HepG2 (cell line): ENCODE results near the gene PTPRCAP. TPM values are rescaled to one million over a fixed set of nuclear protein-coding genes. Genes with fewer than 3 reads are reported as not detected.

ENCODE experiments used
- AGO2 ChIP-seq: fragments of 200-400 bp; formaldehyde crosslinking; optimal IDR thresholded peaks from 2 replicates; pipeline ENCODE3; 2017; ENCODE audit warnings: mild to moderate bottlenecking, low read depth, low read length, moderate library complexity
- BCL6 ChIP-seq: IDR thresholded peaks from 2 replicates; pipeline ENCODE4 v1.6.1; 2016; ENCODE audit warnings: missing genetic modification reagents, missing compliant biosample characterization
- KDM6A ChIP-seq: IDR thresholded peaks from 2 replicates; pipeline ENCODE4 v1.6.1; 2016; ENCODE audit warnings: low read depth
- KLF13 ChIP-seq: sonication (generic); formaldehyde crosslinking; IDR thresholded peaks from 2 replicates; pipeline ENCODE4 v1.4.0; 2020; ENCODE audit warnings: mild to moderate bottlenecking, missing genetic modification reagents
- MLX ChIP-seq: IDR thresholded peaks from 2 replicates; pipeline ENCODE4 v1.6.1; 2016
- MTF1 ChIP-seq: sonication (generic); formaldehyde crosslinking; IDR thresholded peaks from 2 replicates; pipeline ENCODE4 v1.5.0; 2020; ENCODE audit warnings: missing genetic modification reagents
- NFKB2 ChIP-seq: sonication (generic); formaldehyde crosslinking; IDR thresholded peaks from 2 replicates; pipeline ENCODE4 v1.4.0; 2020; ENCODE audit warnings: missing genetic modification reagents, borderline replicate concordance
- RXRB ChIP-seq: IDR thresholded peaks from 2 replicates; pipeline ENCODE4 v1.6.1; 2016; ENCODE audit warnings: borderline replicate concordance, missing genetic modification reagents, missing compliant biosample characterization
- SAFB2 ChIP-seq: sonication (generic); formaldehyde crosslinking; IDR thresholded peaks from 2 replicates; pipeline ENCODE4 v1.5.1; 2020; ENCODE audit warnings: missing genetic modification reagents, low read depth, mild to moderate bottlenecking, borderline replicate concordance
- SMYD3 ChIP-seq: sonication (generic); formaldehyde crosslinking; IDR thresholded peaks from 2 replicates; pipeline ENCODE4 v1.8.1; 2023; ENCODE audit warnings: mild to moderate bottlenecking, missing genetic modification reagents
- STAG1 ChIP-seq: sonication (generic); formaldehyde crosslinking; IDR thresholded peaks from 2 replicates; pipeline ENCODE4 v1.4.0; 2020; ENCODE audit warnings: missing genetic modification reagents
- TGIF2 ChIP-seq: IDR thresholded peaks from 2 replicates; pipeline ENCODE4 v1.6.1; 2016; ENCODE audit warnings: control low read depth, missing compliant biosample characterization
- THAP11 ChIP-seq: IDR thresholded peaks from 2 replicates; pipeline ENCODE4 v1.6.1; 2016; ENCODE audit warnings: missing biosample characterization, missing genetic modification reagents
- TSC22D2 ChIP-seq: sonication (generic); formaldehyde crosslinking; IDR thresholded peaks from 2 replicates; pipeline ENCODE4 v1.5.1; 2020; ENCODE audit warnings: missing genetic modification reagents, mild to moderate bottlenecking, borderline replicate concordance
- ZFP36 ChIP-seq: fragments of 150-350 bp; IDR thresholded peaks from 2 replicates; pipeline ENCODE4 v1.6.1; 2018; ENCODE audit warnings: borderline replicate concordance, low read length, low read depth; ENCODE audit not compliant: partially characterized antibody
- ZHX1 ChIP-seq: sonication (generic); formaldehyde crosslinking; IDR thresholded peaks from 2 replicates; pipeline ENCODE4 v1.8.1; 2022; ENCODE audit warnings: low read depth, mild to moderate bottlenecking, missing genetic modification reagents
- ZNF12 ChIP-seq: sonication (generic); formaldehyde crosslinking; IDR thresholded peaks from 2 replicates; pipeline ENCODE4 v1.5.0; 2020; ENCODE audit warnings: missing genetic modification reagents
- ZNF550 ChIP-seq: sonication (generic); formaldehyde crosslinking; IDR thresholded peaks from 2 replicates; pipeline ENCODE4 v1.4.0; 2020; ENCODE audit warnings: mild to moderate bottlenecking, missing genetic modification reagents, borderline replicate concordance
- ZNF564 ChIP-seq: sonication (generic); formaldehyde crosslinking; IDR thresholded peaks from 2 replicates; pipeline ENCODE4 v1.8.1; 2023; ENCODE audit warnings: mild to moderate bottlenecking, missing genetic modification reagents
- ZNF703 ChIP-seq: sonication (generic); formaldehyde crosslinking; IDR thresholded peaks from 2 replicates; pipeline ENCODE4 v1.5.1; 2020; ENCODE audit warnings: missing genetic modification reagents, mild to moderate bottlenecking, moderate library complexity, borderline replicate concordance
- polyA plus RNA-seq, 8 experiments: library from polyadenylated mRNA; depleted of rRNA in 3 of 8; stranded (reverse) in 7 of 8; unstranded in 1 of 8; fragments of >200 nt; fragmentation: Illumina TruSeq in 4 of 8; extraction: Trizol in 4 of 8; gene quantifications; 2 replicates each; pipeline versions ENCODE4 v1.2.1 to v1.2.3, GENCODE V29; 2011 to 2016; ENCODE audit warnings: low read depth in 4 of 8, missing spikeins in 1 of 8, mixed read lengths in 1 of 8; ENCODE audit not compliant: insufficient read depth in 1 of 8
- total RNA-seq, 5 experiments: library from RNA; depleted of rRNA; stranded (reverse); fragments of >200 nt; fragmentation: Illumina TruSeq; extraction: Trizol; gene quantifications; 2 replicates each; pipeline ENCODE4 v1.2.3, GENCODE V29; 2016; ENCODE audit warnings: low read depth in 1 of 5
- TF ChIP-seq, protein P1 (sequence below): sonication (generic); formaldehyde crosslinking; IDR thresholded peaks from 2 replicates; pipeline ENCODE4 v1.4.0; 2020; ENCODE audit warnings: mild to moderate bottlenecking, missing genetic modification reagents, borderline replicate concordance
- TF ChIP-seq, protein P2 (sequence below): sonication (generic); formaldehyde crosslinking; conservative IDR thresholded peaks from 2 replicates; pipeline ENCODE4 v1.4.0; 2020; ENCODE audit warnings: missing genetic modification reagents

PTPRCAP gene
- total and polyA plus RNA-seq, 2 of the 13 experiments (the other 11 are each of a cell fraction or from before 2014, with no cell fraction given), result 0.60 to 0.70 TPM

- TF ChIP-seq RXRB (CRISPR knock-in tag), result peak; percentile 63; the same call in 1 of the 2 replicates
- TF ChIP-seq, protein P1, sequence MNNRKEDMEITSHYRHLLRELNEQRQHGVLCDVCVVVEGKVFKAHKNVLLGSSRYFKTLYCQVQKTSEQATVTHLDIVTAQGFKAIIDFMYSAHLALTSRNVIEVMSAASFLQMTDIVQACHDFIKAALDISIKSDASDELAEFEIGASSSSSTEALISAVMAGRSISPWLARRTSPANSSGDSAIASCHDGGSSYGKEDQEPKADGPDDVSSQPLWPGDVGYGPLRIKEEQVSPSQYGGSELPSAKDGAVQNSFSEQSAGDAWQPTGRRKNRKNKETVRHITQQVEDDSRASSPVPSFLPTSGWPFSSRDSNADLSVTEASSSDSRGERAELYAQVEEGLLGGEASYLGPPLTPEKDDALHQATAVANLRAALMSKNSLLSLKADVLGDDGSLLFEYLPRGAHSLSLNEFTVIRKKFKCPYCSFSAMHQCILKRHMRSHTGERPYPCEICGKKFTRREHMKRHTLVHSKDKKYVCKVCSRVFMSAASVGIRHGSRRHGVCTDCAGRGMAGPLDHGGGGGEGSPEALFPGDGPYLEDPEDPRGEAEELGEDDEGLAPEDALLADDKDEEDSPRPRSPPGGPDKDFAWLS (CRISPR knock-in tag), result no peak
- TF ChIP-seq SAFB2 (CRISPR knock-in tag), result peak; percentile 95
- peak; percentile 76; the same call in 1 of the 2 replicates for TF ChIP-seq ZNF703
- TF ChIP-seq ZNF12 (CRISPR knock-in tag), result peak; percentile 70
- no peak; the same call in 1 of the 2 replicates for TF ChIP-seq MTF1 (CRISPR knock-in tag)
- peak; percentile 97 for TF ChIP-seq KLF13 (CRISPR knock-in tag)
- TF ChIP-seq KDM6A (CRISPR knock-in tag), result no peak
- TF ChIP-seq ZNF564 (CRISPR knock-in tag), result peak; percentile 94
- TF ChIP-seq SMYD3 (CRISPR knock-in tag), result peak; percentile 99
- TF ChIP-seq BCL6, result peak; percentile 65
- no peak for TF ChIP-seq ZFP36
- no peak for TF ChIP-seq AGO2
- peak; percentile 99 for TF ChIP-seq NFKB2 (CRISPR knock-in tag)
- peak; percentile 70 for TF ChIP-seq MLX
- TF ChIP-seq ZHX1, result peak; percentile 93
- peak; percentile 79 for TF ChIP-seq TSC22D2 (CRISPR knock-in tag)
- peak; percentile 90 for TF ChIP-seq THAP11
- TF ChIP-seq, protein P2, sequence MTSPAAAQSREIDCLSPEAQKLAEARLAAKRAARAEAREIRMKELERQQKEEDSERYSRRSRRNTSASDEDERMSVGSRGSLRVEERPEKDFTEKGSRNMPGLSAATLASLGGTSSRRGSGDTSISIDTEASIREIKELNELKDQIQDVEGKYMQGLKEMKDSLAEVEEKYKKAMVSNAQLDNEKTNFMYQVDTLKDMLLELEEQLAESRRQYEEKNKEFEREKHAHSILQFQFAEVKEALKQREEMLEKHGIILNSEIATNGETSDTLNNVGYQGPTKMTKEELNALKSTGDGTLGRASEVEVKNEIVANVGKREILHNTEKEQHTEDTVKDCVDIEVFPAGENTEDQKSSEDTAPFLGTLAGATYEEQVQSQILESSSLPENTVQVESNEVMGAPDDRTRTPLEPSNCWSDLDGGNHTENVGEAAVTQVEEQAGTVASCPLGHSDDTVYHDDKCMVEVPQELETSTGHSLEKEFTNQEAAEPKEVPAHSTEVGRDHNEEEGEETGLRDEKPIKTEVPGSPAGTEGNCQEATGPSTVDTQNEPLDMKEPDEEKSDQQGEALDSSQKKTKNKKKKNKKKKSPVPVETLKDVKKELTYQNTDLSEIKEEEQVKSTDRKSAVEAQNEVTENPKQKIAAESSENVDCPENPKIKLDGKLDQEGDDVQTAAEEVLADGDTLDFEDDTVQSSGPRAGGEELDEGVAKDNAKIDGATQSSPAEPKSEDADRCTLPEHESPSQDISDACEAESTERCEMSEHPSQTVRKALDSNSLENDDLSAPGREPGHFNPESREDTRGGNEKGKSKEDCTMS (CRISPR knock-in tag), result peak; percentile 80; the same call in 1 of the 2 replicates
- TF ChIP-seq ZNF550 (CRISPR knock-in tag), result peak; percentile 78; the same call in 1 of the 2 replicates
- no peak; the same call in 1 of the 2 replicates for TF ChIP-seq TGIF2 (CRISPR knock-in tag)
- TF ChIP-seq STAG1 (CRISPR knock-in tag), result peak; percentile 21
Observed at GRCh38 chr11:67482827-67483798, 45.6 kb upstream of the PTPRCAP start, which contains the start of gene AIP (continued).
